ENCODE results near the gene POLR2A.

- TF ChIP-seq EZH2 (IDR thresholded peaks at IDR 0.05; ENCODE audit: insufficient read depth, poor library complexity, severe bottlenecking) (no peak), EZH2phosphoT487 (IDR thresholded peaks at IDR 0.05; ENCODE audit: insufficient read depth, low read depth) (no peak)
These were observed 13.1 kb downstream of the POLR2A start for GRCh38 chr17:7497228-7497627.
